ENCODE measurements around the gene LAMTOR2. TPM values are rescaled to one million over a fixed set of nuclear protein-coding genes. Genes with fewer than 3 reads are reported as not detected.

The LAMTOR2 gene
- total and polyA plus RNA-seq, 2 of the 8 experiments (the other 6 are each of a cell fraction or from before 2014, with no cell fraction given) = 54.7 to 122 TPM

DNA sequence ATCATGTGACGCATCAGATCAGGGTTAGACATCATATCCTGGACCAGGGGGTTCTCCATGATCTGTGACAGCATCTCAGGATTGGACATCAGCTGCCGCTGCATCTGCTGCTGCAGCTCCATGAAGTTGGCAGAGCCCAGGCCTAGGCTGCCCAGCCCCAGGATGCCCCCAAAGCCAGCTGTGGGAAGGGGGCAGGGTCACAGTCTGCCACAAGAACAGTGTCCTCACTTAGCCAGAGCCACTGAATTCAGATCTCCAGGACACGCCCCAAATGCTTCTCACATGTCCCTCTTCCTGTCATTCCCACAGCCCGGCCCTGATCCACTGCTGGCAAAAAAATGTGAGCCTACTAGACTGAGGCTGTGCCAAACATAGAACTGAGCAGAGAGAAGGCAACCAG, 4.2 kb upstream of the LAMTOR2 start:
- Histone ChIP-seq H2AK5ac (ENCODE audit: low read depth, low read length) (no peak overlapping the region), H4K8ac (ENCODE audit: extremely low read depth, insufficient read depth, low read length) (no peak overlapping the region), H3K4me2 (ENCODE audit: insufficient read depth in 1 of 2, low read depth in 2 of 2, low read length in 2 of 2) (no peak overlapping the region), H2BK15ac (ENCODE audit: low read length) (no peak overlapping the region), H3K18ac (ENCODE audit: extremely low read depth, low read length) (no peak overlapping the region), H2BK12ac (ENCODE audit: low read depth, low read length) (no peak overlapping the region), H2AFZ (ENCODE audit: low read length) (no peak overlapping the region), H3K4ac (replicated peaks; ENCODE audit: insufficient read length, low read depth, low read length) (no peak overlapping the region), H3K27ac (ENCODE audit: low read depth, low read length) (no peak overlapping the region), H2BK5ac (ENCODE audit: low read depth, low read length) (no peak overlapping the region), H2BK20ac (ENCODE audit: low read length) (no peak overlapping the region), H3K9me3 (ENCODE audit: insufficient read depth in 2 of 2, low read depth in 1 of 2, low read length in 1 of 2) (no peaks in the 10 kb centered on the region), H2BK120ac (replicated peaks; ENCODE audit: low read depth, low read length) (no peak overlapping the region), H4K20me1 (replicated peaks in 1 of 2; ENCODE audit: control insufficient read depth in 1 of 2, insufficient read depth in 2 of 2, low read length in 2 of 2) (no peaks in the 10 kb centered on the region), H3K27me3 (replicated peaks in 1 of 4; ENCODE audit: control insufficient read depth in 3 of 4, extremely low read depth in 1 of 4, insufficient read depth in 3 of 4, low read length in 3 of 4) (no peaks in the 10 kb centered on the region), H3K79me1 (ENCODE audit: low read depth, low read length) (peaks cover 3% of the 10 kb centered on the region), H3K4me1 (replicated peaks in 1 of 4; ENCODE audit: control insufficient read depth in 3 of 4, insufficient read depth in 4 of 4, low read length in 3 of 4) (peaks cover 0 to under 1% (median 0%) of the 10 kb centered on the region in 4 experiments; a peak in 1 of 7 replicates), H3K4me3 (ENCODE audit: extremely low read depth in 1 of 4, insufficient read depth in 2 of 4, low read depth in 3 of 4, low read length in 4 of 4) (no peak overlapping the region), H3K9ac (replicated peaks in 1 of 4; ENCODE audit: extremely low read depth in 1 of 4, low read depth in 3 of 4, low read length in 3 of 4) (no peak overlapping the region), H4K5ac (ENCODE audit: insufficient read length, low read depth, low read length) (no peak overlapping the region), H4K91ac (replicated peaks; ENCODE audit: insufficient read length, low read length) (no peak overlapping the region), H3K56ac (replicated peaks; ENCODE audit: insufficient read length, low read depth, low read length) (no peak overlapping the region), H3K14ac (ENCODE audit: insufficient read length) (no peak overlapping the region), H3K36me3 (ENCODE audit: control insufficient read depth in 2 of 4, insufficient read depth in 4 of 4, low read length in 3 of 4) (peaks cover 12 to 25% (median 22%) of the 10 kb centered on the region in 4 experiments; a peak in 7 of 8 replicates), H3K23me2 (ENCODE audit: low read depth, low read length) (peaks cover 9% of the 10 kb centered on the region), H3K23ac (ENCODE audit: insufficient read length) (no peak overlapping the region), H3K79me2 (ENCODE audit: control insufficient read depth in 1 of 2, insufficient read depth in 2 of 2, low read length in 2 of 2) (peaks cover 0 to 20% of the 10 kb centered on the region in 2 experiments; a peak in 3 of 4 replicates)
- ChIA-PET CTCF (ENCODE audit: partially characterized antibody) (interaction anchor here (0.9 to 12.9 kb wide), 8 partner anchors 17 to 147 kb away, joined by 3 to 139 read pairs (median 4); no protein-coding TSS in a partner anchor), POLR2A (ENCODE audit: partially characterized antibody) (interaction anchor here (0.6 to 1.1 kb wide), 2 partner anchors 12 to 16 kb away, joined by 3 to 5 read pairs; no protein-coding TSS in a partner anchor)
- TF ChIP-seq KDM4A (IDR thresholded peaks at IDR 0.05; ENCODE audit: low read depth, low read length, severe bottlenecking) (no peak), NANOG (IDR thresholded peaks at IDR 0.05; ENCODE audit: insufficient read depth, low read depth, low read length, poor library complexity, severe bottlenecking) (no peak), RBBP5 (IDR thresholded peaks at IDR 0.05; ENCODE audit: borderline replicate concordance, low read depth, low read length) (no peak), HDAC2 (IDR thresholded peaks at IDR 0.05; ENCODE audit: borderline replicate concordance in 1 of 2, low read depth in 2 of 2, low read length in 2 of 2) (no peak)
- TF ChIP-seq, protein P1, sequence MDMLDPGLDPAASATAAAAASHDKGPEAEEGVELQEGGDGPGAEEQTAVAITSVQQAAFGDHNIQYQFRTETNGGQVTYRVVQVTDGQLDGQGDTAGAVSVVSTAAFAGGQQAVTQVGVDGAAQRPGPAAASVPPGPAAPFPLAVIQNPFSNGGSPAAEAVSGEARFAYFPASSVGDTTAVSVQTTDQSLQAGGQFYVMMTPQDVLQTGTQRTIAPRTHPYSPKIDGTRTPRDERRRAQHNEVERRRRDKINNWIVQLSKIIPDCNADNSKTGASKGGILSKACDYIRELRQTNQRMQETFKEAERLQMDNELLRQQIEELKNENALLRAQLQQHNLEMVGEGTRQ (IDR thresholded peaks at IDR 0.05; ENCODE audit: low read length) = no peak
- 98% methylated on average over 4 of the region's 4 CpGs; no CpG with 5 or more reads in 1 of the 2 experiments for WGBS, 2 experiments (ENCODE audit: extremely low coverage in 1 of 2, insufficient coverage in 1 of 2, insufficient read length in 1 of 2, insufficient replicate concordance in 2 of 2, low coverage in 1 of 2, low lambda C conversion rate in 2 of 2, missing lambda C conversion rate in 1 of 2)
- FAIRE-seq (no peak), DNase-seq (ENCODE audit: low read depth in 1 of 2, low spot score in 2 of 2) (no peak)
